Measurements from ENCODE around the gene TBXAS1.
"Not testable (repeated sequence)": the region's sequence is repeated elsewhere in the genome, so short reads cannot be mapped to it uniquely, and the experiment has no call there.

Gene TBXAS1

GRCh38 chr7:139924461-139924860 is 95.4 kb downstream of the TBXAS1 start:
- no peak for DNase-seq
- in situ Hi-C loops (cut with HindIII; ENCODE audit: low pct_ligation_motif_present, low pct_unique_long_range_greater_than_20kb, low sequenced_read_pairs), result no loop called here

- DNase-seq; in situ Hi-C loops (cut with HindIII; ENCODE audit: low pct_ligation_motif_present, low pct_unique_long_range_greater_than_20kb, low sequenced_read_pairs): not testable (repeated sequence)
These were observed 100.2 kb downstream of the TBXAS1 start for GRCh38 chr7:139929221-139929620.

GRCh38 chr7:139930286-139930965 is 101.4 kb downstream of the TBXAS1 start:
- in situ Hi-C loops (cut with HindIII; ENCODE audit: low pct_ligation_motif_present, low pct_unique_long_range_greater_than_20kb, low sequenced_read_pairs), result no loop called here
- DNase-seq, result no peak

- DNase-seq, result no peak
- in situ Hi-C loops (cut with HindIII; ENCODE audit: low pct_ligation_motif_present, low pct_unique_long_range_greater_than_20kb, low sequenced_read_pairs), result no loop called here
These were observed 102.3 kb downstream of the TBXAS1 start for GRCh38 chr7:139931190-139931934.

- DNase-seq, result no peak
- in situ Hi-C loops (cut with HindIII; ENCODE audit: low pct_ligation_motif_present, low pct_unique_long_range_greater_than_20kb, low sequenced_read_pairs), result no loop called here
These were observed 103.5 kb downstream of the TBXAS1 start for GRCh38 chr7:139932531-139932930.

- DNase-seq, result no peak
- in situ Hi-C loops (cut with HindIII; ENCODE audit: low pct_ligation_motif_present, low pct_unique_long_range_greater_than_20kb, low sequenced_read_pairs), result no loop called here
These were observed 107.8 kb downstream of the TBXAS1 start for GRCh38 chr7:139936760-139937310.

GRCh38 chr7:139937715-139938114 is 108.7 kb downstream of the TBXAS1 start:
- in situ Hi-C loops (cut with HindIII; ENCODE audit: low pct_ligation_motif_present, low pct_unique_long_range_greater_than_20kb, low sequenced_read_pairs), result no loop called here
- no peak for DNase-seq

GRCh38 chr7:139940866-139941265 is 111.8 kb downstream of the TBXAS1 start:
- in situ Hi-C loops (cut with HindIII; ENCODE audit: low pct_ligation_motif_present, low pct_unique_long_range_greater_than_20kb, low sequenced_read_pairs), result no loop called here
- DNase-seq, result no peak

- in situ Hi-C loops (cut with HindIII; ENCODE audit: low pct_ligation_motif_present, low pct_unique_long_range_greater_than_20kb, low sequenced_read_pairs), result no loop called here
- no peak for DNase-seq
These were observed 112.4 kb downstream of the TBXAS1 start for GRCh38 chr7:139941421-139941820.

- DNase-seq, result no peak
- in situ Hi-C loops (cut with HindIII; ENCODE audit: low pct_ligation_motif_present, low pct_unique_long_range_greater_than_20kb, low sequenced_read_pairs), result no loop called here
These were observed 112.8 kb downstream of the TBXAS1 start for GRCh38 chr7:139941866-139942265.

GRCh38 chr7:139942636-139943035 is 113.6 kb downstream of the TBXAS1 start:
- DNase-seq, result no peak
- in situ Hi-C loops (cut with HindIII; ENCODE audit: low pct_ligation_motif_present, low pct_unique_long_range_greater_than_20kb, low sequenced_read_pairs), result no loop called here

GRCh38 chr7:139943401-139943800 is 114.3 kb downstream of the TBXAS1 start:
- in situ Hi-C loops (cut with HindIII; ENCODE audit: low pct_ligation_motif_present, low pct_unique_long_range_greater_than_20kb, low sequenced_read_pairs), result no loop called here
- no peak for DNase-seq

- in situ Hi-C loops (cut with HindIII; ENCODE audit: low pct_ligation_motif_present, low pct_unique_long_range_greater_than_20kb, low sequenced_read_pairs), result no loop called here
- no peak for DNase-seq
These were observed 115.2 kb downstream of the TBXAS1 start for GRCh38 chr7:139944248-139944647.

GRCh38 chr7:139946533-139946932 is 117.5 kb downstream of the TBXAS1 start:
- DNase-seq, result no peak
- in situ Hi-C loops (cut with HindIII; ENCODE audit: low pct_ligation_motif_present, low pct_unique_long_range_greater_than_20kb, low sequenced_read_pairs), result no loop called here

GRCh38 chr7:139947021-139947420 is 118.0 kb downstream of the TBXAS1 start:
- in situ Hi-C loops (cut with HindIII; ENCODE audit: low pct_ligation_motif_present, low pct_unique_long_range_greater_than_20kb, low sequenced_read_pairs), result no loop called here
- DNase-seq, result no peak

GRCh38 chr7:139948167-139948566 is 119.1 kb downstream of the TBXAS1 start:
- in situ Hi-C loops (cut with HindIII; ENCODE audit: low pct_ligation_motif_present, low pct_unique_long_range_greater_than_20kb, low sequenced_read_pairs), result no loop called here
- no peak for DNase-seq

GRCh38 chr7:139948587-139949335 is 119.7 kb downstream of the TBXAS1 start:
- DNase-seq, result no peak
- in situ Hi-C loops (cut with HindIII; ENCODE audit: low pct_ligation_motif_present, low pct_unique_long_range_greater_than_20kb, low sequenced_read_pairs), result no loop called here

- no peak for DNase-seq
- in situ Hi-C loops (cut with HindIII; ENCODE audit: low pct_ligation_motif_present, low pct_unique_long_range_greater_than_20kb, low sequenced_read_pairs), result no loop called here
These were observed 120.6 kb downstream of the TBXAS1 start for GRCh38 chr7:139949629-139950028.

- in situ Hi-C loops (cut with HindIII; ENCODE audit: low pct_ligation_motif_present, low pct_unique_long_range_greater_than_20kb, low sequenced_read_pairs), result no loop called here
- no peak for DNase-seq
These were observed 121.9 kb downstream of the TBXAS1 start for GRCh38 chr7:139950881-139951525.

Measured in ACHN (cell line).